Measurements from ENCODE around the gene MRPS34.

DNA sequence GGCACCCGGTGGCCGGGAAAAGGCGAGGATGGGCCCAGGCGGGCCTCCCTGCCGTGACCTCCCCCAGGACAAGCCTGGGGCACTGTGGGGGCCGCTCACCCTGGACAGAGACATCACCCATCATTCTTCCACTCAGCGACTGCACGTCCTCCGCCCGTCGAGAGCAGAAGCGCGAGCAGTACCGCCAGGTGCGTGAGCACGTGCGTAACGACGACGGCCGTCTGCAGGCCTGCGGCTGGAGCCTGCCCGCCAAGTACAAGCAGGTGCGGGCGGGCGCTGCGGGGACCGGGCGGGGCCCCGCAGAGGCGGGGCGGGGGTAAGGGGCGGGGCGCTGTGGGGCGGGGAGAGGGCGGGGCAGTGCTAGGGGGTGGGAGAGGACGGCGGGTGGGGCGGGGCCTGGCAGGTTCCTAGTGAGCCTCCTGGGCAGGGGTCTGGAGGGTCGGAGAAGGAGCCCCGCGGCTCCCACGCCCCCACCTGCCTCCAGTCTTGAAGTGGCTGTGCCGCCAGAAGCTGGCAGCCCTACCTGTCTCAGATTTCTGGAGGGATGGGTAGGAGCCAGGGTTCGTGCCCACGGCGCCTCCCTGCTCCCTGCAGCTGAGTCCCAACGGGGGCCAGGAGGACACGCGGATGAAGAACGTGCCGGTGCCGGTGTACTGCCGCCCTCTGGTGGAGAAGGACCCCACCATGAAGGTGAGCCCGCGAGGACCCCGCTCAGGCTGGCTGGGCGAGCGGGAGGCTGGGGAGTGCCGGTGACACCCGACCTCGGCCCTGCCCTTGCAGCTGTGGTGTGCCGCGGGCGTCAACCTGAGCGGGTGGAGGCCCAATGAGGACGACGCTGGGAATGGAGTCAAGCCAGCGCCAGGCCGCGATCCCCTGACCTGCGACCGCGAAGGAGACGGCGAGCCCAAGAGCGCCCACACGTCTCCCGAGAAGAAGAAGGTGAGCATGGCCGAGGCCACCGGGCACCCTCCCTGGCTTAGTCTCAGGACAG lies 9.1 kb downstream of the MRPS34 start:
- no peak for TF ChIP-seq POLR2A (IDR thresholded peaks at IDR 0.05; ENCODE audit: low read length)
- no peak for TF ChIP-seq GATA1 (IDR thresholded peaks at IDR 0.05; ENCODE audit: low read depth, low read length)

All from erythroblast (primary cell).